ENCODE data around the gene KLF16.

KLF16 gene

DNA sequence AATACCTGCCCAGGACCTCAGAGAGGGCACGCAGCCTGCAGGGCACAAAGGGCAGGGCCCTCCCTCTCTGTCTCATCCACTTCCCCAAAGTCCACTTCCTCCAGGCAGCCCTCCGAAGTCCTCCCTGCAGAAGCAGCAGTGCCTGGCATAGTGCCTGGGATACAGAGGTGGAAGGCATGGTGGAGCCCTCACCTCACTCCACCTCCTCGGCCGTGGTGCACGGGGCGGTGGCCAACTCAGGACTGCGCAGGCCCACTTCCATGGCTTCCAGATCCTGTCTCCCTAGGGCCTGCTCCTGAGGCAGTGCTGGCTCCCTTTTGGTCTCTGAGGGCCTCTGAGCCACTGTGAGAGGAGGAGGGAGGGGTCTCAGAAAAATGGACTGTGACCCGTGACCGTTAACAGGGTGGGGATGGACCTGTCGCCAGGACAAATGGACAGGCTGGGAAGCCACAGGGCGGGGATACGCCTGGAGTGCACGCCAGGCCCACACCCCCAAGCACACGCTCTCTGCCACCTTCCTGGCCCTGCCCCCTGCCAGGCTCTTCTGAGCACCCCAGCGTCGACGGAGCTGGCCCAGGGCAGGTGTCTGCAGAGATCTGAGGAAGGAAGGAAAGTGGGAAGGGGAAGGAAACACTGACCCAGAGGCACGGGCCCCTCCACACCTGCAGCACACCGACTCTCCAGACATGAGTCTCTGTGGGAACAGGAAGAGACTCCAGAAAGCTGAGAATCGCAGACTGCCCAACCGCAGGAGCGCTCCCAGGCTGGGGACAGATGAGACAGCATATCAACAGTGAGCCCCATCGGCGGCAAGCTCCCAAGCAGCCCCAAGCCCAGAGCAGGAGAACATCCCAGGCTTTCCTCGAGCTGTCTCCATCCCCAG, 23.5 kb downstream of the KLF16 start:
- DNase-seq = no peak

DNA sequence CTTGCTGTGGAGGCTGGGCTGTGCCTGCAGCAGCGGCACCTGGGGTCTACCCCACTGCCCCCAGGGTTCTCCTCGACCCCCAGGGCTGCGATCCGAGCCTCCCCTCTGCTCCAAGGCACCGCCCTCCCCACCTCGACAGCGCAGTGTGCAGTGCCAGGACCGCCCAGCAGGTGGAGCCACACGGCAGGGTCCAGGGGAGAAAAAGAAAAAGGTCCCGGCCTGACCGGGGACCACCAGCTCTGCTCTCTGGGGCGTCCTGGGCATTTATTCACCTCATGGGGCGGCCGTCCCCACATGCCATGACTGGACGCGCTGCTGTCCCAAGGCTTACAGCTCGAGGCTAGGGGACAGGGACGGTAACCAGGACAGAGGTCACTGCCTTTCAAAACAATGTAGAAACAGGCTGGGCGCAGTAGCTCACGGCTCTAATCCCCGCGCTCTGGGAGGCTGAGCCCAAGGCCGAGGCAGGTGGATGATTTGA, 25.7 kb downstream of the KLF16 start:
- DNase-seq = no peak

DNA sequence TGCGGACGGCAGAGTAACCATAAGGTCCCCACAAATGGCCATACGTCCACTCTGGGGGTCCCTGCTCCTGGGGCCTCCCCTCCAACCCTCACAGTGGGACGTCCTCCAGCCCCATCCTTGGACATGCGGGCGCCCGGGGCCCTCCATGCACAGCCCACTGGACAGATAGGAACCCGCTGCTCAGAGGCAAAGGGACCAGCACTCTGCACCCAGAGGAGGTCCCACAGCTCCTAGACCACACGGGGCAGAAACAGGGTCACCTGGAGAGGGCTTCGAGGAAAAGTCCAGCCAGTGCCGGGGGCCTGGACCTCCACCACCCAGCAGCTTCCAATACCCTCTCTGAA, 26.2 kb downstream of the KLF16 start:
- DNase-seq = no peak

DNA sequence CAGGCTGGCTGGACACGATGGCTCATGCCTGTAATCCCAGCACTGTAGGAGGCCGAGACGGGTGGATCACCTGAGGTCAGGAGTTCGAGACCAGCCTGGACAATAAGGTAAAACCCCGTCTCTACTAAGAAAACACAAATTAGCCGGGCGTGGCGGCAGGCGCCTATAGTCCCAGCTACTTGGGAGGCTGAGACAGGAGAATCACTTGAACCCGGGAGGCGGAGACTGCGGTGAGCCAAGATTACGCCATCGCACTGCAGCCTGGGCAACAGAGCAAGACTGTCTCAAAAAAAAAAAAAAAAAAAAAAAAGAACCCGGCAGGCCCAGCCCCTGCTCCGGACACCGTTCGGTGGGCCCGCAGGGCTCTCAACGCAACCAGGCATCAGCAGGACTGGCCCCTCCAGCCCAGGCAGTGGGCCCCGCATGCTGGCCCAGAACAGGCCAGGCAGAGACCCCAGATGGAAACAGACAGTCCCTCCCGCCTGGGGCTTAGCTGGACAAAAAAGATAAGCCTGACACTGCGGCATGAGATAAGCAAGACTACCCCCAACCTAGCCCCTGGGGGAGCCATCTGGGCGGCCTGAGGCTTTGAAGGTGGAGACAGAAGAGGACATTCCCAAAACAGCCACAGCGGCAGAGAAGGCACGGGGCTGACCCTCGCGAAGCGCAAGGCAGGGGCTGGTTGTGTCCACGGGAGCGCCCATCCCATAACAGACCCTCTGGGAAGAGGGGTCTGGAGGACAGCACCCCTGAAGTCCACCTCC, 26.7 kb downstream of the KLF16 start:
- DNase-seq = no peak

DNA sequence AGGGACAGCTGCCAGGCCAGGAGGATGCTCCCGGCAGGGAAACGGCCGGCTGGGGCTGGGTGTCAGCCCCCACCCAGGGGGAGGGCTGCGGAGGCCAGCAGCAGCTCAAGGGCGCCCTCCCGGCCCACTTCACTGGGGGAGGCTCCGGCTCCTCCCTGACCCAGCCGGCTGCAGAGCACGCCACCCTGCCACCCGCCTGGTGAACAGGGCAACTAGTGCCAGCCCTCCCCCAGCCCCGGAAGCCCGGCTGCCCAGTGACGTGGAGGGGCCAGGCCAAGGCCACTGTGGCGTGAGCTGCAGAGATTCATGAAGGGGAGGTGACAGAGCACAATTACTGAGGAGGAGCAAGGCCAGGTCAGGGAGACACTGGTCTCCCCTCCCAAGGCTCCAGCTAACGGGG, 29.8 kb downstream of the KLF16 start:
- DNase-seq = no peak

DNA sequence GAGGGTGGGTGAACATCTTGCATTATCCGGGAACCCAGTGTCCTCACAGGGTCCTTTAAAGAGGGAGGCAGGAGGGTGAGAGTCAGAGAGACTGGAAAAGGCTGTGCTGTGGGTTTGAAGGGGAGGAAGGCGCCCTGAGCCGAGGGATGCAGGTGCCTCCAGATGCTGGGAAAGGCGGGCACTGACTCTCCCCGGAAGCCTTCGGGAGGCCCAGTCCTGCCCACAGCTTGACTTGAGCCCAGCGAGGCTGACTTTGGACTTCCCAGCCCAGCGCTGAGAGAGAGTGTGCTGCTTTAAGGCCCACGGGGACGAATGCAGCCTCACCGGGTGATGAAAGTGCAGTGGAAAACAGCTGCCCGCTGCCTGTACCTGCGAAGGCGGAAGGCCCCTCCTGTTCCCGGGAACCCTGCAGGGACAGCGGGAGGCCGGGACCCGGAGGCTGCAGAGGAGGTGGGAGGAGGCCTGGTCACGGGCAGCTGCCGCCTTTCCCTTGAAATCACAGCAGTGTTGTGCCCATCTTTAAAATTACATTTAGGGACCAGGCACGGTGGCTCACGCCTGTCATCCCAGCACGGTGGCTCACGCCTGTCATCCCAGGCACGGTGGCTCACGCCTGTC, 31.2 kb downstream of the KLF16 start:
- DNase-seq = no peak

DNA sequence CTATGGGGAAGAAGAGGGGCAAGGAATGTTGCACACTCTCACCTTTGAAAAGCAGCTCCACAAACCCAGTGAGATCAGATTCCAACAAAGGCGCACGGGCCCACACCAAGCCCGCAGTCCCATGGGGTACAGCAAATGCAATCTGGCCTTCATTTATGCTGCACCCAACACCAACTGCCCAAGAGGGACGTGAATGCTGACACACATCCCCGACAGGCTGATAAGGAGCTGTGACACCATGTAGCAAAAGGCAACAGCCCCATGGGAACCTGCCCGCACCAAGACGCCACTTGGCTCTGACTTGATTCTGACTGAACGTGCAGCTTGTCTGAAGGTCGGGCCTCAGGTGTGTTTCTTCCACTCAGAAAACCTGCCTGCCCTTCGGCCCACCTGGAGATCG, 32.4 kb downstream of the KLF16 start:
- DNase-seq = no peak

DNA sequence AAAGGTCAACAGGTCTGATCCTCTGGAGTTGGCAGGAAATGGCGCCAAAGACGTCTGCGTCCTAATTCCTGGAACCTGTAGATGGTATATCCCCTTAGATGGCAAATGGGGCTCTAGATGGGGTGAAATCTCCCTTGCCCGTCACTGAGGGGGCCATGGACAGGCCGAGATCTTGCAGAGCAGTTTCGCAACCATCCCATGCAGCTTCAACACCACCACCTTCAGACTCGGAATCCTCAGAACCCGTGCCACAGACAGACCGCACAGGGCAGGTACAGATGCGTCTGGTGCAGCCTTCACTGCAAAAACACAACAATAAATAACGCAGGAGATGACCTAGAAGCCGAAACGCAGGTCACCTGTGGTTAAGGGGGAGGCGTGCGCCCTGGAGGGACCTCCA, 32.8 kb downstream of the KLF16 start:
- no peak for DNase-seq

DNA sequence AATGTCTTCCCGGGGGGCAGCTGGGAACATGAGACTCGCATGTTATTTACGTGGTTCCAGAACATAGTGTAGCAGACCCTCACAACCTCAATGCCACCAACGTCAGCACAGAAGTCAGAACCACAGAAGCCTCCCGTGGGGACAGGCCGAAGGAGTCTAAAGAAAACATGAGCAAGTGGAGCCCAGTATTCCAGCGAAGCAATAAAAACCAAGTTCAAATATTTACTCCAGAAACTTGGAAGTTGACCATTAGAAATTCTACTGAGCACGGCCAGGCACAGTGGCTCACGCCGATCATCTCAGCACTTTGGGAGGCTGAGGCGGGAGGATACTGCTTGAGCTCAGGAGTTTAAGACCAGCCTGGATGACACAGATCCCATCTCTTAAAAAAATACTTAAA, 33.4 kb downstream of the KLF16 start:
- DNase-seq = no peak

DNA sequence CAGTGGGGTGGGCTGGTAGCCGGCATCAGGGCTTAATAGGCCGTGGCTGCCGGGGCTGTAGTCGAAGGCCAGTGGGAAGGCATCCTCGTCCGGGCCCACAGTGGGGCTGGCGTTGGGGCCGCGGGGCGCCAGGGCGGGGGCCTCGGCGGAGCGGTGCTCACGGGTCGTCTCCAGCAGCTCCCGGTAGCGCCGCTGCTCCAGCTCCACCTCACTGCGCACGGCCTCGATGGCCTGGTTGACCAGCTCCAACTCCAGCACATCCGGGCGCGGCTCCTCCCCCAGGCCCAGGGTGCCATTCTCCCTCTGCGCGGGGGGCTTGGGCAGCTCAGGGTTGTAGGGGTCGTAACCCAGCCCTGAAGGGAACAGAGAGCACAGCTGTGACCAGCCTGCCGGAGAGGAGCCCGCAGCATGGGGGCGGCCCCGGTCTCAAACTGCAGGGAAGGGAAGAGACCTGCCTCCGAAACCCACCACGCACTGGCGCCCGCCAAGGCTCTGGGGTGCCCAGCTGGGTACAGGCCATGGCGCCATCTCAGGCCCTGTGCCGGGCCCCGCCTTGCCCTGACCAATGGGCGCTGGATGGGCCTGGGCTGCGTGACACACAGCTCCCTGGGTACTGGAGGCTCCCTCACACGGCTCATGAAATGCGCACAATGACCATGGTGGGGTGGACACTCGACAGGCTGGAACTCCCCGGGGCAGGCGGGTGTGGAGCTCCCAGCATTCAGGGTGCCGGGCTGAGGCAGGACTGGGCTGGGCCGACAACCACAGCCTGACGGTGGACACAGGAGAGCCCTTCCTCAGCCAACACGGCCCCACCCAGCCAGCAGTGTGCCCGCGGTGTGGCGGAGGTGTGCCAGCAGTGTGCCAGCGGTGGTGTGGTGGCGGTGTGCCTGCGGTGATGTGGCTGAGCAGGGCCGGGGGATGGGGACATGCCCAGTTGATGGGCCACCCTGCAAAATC, 34.8 kb downstream of the KLF16 start:
- DNase-seq = no peak

DNA sequence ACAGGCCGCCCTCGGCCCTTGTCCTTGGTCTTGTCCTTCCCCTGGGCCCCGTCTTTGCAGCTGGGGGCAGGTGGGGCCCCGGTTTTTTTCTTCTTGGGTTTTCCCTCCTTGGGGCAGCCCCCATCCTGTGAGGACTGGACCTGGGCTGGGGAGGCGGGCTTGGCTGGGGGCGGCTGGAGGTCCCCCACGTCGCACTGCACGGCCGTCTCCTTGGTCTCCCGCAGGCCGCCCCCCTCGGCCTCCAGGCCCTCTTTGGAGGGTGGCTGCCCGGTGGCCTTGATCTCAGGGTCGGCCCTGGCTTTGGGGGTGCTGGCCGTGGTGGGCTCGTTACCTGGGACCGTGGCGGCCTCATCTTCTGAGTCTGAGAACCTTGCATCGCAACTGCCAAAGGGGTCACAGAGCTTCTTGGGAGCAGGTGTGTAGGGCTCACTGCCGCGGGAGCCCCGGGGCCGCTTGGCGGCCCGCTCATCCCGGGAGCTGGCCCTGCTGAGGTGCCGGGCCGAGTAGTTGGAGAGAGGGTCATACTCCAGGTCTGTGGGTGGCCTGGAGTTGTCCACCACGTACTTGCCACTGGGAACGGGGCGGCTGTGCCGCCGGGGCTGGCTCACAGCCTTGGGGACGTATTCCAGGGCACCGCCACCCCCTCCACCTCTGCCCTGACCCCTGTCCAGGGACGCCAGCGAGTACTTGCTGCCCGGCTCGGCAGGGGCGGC, 35.7 kb downstream of the KLF16 start:
- no peak for DNase-seq

DNA sequence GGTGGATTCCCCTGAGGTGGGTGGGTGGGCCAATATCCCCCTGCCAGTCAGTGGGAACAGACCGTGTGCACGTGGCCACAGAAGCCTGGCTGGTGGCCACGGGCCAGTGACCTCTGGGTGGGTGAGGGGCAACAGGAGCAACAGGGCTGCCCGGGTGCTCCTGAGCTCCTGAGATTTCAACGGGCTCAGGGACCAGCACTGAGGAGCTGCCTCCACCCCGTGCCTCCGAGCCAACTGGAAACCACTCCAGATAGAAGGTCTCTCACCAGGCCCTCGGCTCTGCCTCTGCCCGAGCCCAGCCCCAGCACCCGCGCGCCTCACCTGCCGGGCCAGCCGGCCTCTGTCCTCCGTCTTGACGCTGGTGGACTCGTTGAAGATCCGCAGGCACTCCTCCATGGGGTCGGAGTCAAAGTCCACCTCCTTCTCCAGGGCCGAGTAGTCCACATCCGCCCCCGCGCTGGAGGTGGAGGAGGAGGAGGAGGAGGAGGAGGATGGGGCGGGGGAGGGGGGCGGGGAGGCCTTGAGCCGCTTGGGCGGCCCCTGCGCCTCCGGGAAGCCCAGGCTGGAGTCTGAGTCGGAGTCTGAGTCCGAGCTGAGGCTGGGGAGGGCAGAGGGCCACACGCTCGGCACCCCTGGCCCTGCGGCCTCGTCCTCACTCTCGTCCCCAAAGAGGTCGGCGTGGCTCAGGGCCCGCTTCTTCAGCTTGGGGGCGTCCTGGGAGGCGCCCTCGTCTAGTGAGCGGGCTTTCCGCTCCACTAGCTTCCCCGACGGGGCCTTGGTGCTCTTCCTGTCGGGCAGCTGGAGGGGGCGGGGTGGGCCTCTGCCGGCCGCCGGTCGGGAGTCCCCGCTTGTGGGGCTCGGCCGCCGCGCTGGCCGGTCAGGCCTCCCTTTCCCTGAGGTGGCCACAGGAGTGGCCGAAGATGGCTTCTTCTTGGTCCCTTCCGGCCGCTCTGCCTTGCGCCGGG, 36.5 kb downstream of the KLF16 start:
- no peak for DNase-seq

DNA sequence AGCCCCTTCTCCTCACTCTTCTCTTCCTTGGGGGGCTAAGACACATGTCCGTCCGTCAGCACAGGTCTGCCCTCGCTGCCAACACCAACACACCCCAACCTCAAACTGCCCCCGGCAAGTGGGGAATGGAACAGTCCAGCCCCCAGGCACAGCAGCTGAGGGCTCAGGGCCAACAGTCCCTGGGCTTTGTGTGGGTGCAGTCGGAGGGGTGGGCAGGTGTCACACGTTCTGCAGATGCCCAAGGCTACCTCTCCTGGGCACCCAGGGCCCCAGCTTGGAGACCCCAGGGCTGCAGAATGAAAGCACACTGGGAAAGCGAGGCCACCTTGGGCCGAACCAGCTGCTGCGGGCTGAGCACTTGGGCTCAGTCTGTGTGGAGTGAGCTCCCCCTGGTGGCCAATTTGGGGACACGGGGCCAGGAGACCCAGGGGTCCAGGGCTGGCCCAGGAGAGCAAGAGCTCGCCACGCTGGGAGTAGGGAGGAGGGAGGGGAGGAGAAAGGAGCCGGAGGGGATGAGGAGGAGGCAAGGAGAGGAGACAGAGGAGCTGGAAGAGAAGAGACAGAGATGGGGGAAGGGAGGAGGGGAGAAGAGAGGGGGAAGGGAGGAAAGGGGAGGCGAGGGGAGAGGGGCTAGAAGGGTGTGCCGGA, 37.3 kb downstream of the KLF16 start:
- DNase-seq = no peak

DNA sequence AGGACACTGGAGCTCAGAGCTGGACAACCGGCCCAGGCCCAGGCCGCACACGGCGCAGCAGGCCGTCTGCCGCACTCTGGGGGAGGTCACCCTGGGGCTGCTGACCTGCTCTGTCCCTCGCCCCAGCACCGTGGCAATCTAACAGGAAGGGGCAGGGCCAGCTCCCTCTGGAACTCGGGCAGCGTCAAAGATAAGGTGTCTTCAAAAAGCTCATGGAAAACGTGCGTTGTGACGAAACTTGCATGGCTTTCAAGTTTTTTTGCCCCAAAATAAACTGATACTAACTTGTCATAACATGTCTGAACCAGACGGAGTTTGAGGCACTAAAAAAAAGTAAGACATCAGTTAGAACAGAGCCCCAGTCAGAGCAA, 39.1 kb downstream of the KLF16 start:
- no peak for DNase-seq

DNA sequence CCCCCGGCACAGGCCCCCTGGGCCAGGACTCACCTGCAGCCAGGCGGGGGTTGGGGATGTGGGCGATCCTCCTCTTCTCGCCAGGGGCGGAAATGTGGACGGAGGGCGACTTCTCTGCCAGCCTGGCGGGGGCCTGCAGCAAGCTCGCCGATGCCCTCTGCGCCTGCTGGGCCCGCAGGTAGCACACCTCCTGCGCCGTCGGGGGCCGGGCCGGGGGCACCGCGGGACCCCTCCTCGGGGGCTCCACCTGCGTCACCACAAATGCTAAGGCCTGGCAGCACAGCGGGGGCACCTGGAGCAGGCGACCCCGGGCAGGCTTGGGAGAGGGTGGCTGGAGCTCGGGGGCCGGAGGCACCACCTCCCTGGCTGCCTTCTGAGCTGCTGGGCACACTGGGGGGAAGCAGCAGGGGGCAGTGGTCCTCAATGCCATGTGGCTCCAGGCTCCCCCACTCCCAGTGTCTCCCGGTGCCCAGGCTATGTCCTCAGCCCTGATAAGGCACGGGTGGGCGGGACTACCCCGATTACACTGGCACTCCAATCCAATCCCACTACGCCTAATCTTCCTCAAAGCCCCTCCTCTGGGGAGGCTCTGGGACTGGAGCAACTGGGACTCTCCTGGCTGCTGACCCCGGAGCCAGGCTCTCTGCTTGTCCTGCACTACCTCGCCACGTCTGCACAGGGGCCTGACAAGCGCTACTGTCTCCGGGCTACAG, 39.7 kb downstream of the KLF16 start:
- no peak for DNase-seq

DNA sequence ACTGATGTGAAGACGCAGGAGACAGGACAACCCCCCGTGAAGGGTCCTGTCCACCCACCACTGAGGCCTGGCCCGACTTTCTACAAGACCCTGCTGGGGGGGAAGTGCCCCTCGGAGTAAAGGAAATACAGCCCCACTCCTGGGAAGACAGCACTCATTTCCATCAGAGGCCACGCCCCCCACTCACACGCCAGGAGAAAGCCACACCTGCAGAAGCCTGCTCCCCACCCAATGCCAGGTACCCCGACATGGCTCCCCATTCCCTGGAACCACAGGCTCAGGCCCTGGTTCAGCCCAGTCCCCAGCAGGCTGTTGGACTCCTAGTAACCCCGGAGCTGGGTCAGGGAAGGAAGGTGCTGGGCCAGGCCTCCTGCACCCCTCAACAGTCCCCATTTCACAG, 40.4 kb downstream of the KLF16 start:
- DNase-seq = no peak

DNA sequence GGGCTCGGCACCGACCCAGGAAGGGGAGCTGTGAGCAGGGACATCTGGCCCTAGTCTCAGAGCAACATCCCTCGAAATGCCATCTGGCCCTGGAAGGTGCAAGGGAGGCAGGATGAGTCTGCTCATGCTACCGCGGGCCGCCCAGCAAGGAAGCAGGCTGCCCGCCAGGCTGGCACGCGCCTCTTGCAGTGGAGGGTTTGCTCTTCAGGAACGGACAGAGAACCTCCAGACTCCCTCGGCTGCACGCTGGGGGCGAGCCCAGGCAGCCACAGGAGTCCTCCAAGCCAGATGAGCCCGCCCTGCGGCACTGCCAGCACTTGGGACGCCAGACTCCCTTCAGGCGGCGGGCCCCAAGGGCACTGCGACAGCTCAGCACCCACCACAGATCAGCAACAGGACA, 41.2 kb downstream of the KLF16 start:
- DNase-seq = no peak

DNA sequence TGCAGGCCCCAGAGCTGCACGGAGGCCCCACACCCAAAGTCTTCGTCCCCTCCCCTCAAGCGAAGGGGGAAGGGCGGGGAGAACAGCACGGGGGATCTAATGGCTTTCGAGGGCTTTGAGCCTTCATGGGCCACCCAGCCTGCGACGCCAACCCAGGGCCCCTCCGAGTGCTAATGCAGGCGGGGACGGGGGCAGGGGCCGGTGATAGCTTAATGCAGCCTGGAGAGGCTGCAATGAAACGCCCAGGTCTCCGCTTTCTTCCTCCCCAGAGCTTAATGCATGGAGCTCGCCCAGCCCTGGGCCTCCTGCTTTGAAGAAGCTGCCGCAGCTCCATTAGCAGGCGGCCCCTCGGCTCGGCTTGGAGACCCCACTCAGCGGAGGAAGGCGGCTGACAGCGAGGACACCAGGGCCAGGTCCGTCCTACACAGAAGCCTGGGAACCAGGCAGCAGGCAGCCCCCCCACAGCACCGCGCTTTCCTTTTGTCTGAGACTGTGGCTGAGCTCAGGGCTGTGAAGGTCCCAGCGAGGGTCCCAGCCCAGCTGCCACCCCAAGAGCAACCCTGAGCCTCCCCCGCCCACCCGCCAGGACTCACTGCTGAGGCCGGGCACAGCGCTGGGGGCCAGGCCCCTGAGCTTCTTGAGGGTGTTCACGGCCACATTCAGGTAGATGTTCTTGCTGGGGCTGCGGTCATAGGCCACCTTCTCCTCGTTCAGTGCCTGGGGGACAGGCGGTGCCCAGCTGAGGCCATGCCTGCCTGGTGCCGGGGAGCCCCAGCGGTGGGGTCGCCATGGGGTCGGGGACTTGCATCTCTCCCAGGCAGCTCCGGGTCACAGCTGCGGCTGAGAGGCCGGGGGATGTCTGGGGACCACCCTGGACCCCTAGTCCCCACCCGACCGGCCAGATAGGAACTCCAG, 43.8 kb downstream of the KLF16 start:
- DNase-seq = no peak

All from NCI-H187 treated with DMSO at 0.1 percent for 48 hours (cell line).